ENCODE measurements around the gene FOXP1.

Gene FOXP1

GRCh38 chr3:71304247-71304646, 279.3 kb downstream of the FOXP1 start:
- DNase-seq: no peak

- DNase-seq: peak in 1 of 14 donors; percentile 29
Measured at GRCh38 chr3:71303627-71304200, 279.8 kb downstream of the FOXP1 start.

- no peak for DNase-seq
Measured at GRCh38 chr3:71302604-71303003, 280.9 kb downstream of the FOXP1 start.

GRCh38 chr3:71300951-71301393, 282.6 kb downstream of the FOXP1 start:
- DNase-seq: no peak

GRCh38 chr3:71299160-71299559, 284.4 kb downstream of the FOXP1 start:
- DNase-seq: no peak

- no peak for DNase-seq
Measured at GRCh38 chr3:71294919-71295318, 288.6 kb downstream of the FOXP1 start.

GRCh38 chr3:71290301-71290700, 293.2 kb downstream of the FOXP1 start:
- no peak for DNase-seq

GRCh38 chr3:71288269-71288930, 295.1 kb downstream of the FOXP1 start:
- DNase-seq: no peak

- DNase-seq: no peak
Measured at GRCh38 chr3:71285086-71285485, 298.4 kb downstream of the FOXP1 start.

GRCh38 chr3:71282976-71283375, 300.6 kb downstream of the FOXP1 start:
- DNase-seq: no peak

GRCh38 chr3:71281280-71281679, 302.2 kb downstream of the FOXP1 start:
- DNase-seq: no peak

- DNase-seq: no peak
Measured at GRCh38 chr3:71277341-71277740, 306.2 kb downstream of the FOXP1 start.

GRCh38 chr3:71276531-71276930, 307.0 kb downstream of the FOXP1 start:
- DNase-seq: no peak

GRCh38 chr3:71273453-71273852, 310.1 kb downstream of the FOXP1 start:
- no peak for DNase-seq

- no peak for DNase-seq
Measured at GRCh38 chr3:71271596-71271995, 311.9 kb downstream of the FOXP1 start.

- DNase-seq: no peak
Measured at GRCh38 chr3:71269906-71270305, 313.6 kb downstream of the FOXP1 start.

GRCh38 chr3:71268462-71268999, 315.0 kb downstream of the FOXP1 start:
- DNase-seq: no peak

GRCh38 chr3:71266875-71267274, 316.7 kb downstream of the FOXP1 start:
- DNase-seq: no peak

GRCh38 chr3:71265365-71265915, 318.1 kb downstream of the FOXP1 start:
- no peak for DNase-seq

GRCh38 chr3:71264840-71265239, 318.7 kb downstream of the FOXP1 start:
- DNase-seq: no peak

- DNase-seq: no peak
Measured at GRCh38 chr3:71262364-71263265, 320.9 kb downstream of the FOXP1 start.

GRCh38 chr3:71260782-71261181, 322.7 kb downstream of the FOXP1 start:
- DNase-seq: no peak

GRCh38 chr3:71258526-71258925, 325.0 kb downstream of the FOXP1 start:
- no peak for DNase-seq
